HG03439 (cell line): Measurements from ENCODE around the gene ALPG.
"Not testable (repeated sequence)": the region's sequence is repeated elsewhere in the genome, so short reads cannot be mapped to it uniquely, and the experiment has no call there.

Experiments
- ATAC-seq: cut with Tn5 transposase; IDR thresholded peaks from one replicate; pipeline ENCODE4 v1.9.1; 2021; ENCODE audit warnings: mild to moderate bottlenecking, moderate library complexity; ENCODE audit not compliant: unreplicated experiment

The ALPG gene

DNA sequence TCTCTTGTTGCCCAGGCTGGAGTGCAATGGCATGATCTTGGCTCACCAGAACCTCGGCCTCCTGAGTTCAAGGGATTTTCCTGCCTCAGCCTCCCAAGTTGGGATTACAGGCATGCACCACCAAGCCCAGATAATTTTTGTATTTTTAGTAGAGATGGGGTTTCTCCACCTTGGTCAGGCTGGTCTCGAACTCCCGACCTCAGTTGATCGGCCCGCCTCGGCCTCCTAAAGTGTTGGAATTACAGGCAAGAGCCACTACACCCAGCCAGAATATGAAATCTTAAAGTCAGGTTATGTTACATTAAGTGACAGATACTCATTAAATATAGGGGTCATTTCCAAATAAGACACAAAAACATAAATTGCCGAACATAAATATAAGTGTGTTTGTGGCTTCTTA, 12.2 kb upstream of the ALPG start:
- not testable (repeated sequence) for ATAC-seq

DNA sequence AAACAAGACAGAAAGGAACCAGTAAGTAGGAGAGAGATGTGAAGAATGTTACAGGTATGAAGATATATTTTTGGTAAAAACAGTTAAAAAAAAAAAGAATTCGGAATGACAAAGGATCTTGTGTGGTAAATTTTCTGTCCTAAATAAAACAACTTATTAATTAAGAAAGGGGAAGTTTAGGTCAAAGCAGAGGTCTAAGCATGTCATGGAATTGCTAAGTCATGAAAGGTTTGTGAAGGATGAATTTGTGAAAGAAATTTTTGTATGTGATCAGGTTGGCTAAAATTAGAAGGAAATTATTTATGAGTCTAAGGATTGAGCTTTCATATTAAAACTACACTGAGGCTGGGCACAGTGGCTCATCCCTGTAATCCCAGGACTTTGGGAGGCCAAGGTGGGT, 11.1 kb upstream of the ALPG start:
- ATAC-seq = no peak

DNA sequence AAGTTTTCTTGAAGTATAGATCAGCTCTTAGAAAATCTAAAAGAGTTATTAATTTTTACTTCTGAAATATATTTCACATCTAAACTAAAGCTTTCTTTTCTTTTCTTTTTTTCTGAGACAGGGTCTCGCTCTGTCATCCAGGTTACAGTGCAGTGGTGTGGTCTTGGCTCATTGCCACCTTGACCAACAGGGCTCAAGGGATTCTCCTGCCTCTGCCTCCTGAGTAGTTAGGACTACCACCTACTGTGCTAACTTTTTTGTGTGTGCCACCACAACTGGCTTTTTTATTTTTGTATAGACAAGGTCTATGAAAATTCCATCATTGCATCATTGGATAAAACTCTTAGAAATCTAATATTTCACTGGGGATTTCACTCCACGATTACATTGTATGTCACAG, 10.0 kb upstream of the ALPG start:
- no peak for ATAC-seq

GRCh38 chr2:232398293-232399034, 8.2 kb upstream of the ALPG start:
- ATAC-seq = no peak

- ATAC-seq = no peak
These were observed 6.2 kb upstream of the ALPG start for GRCh38 chr2:232400256-232401015.

GRCh38 chr2:232402518-232402917, 4.1 kb upstream of the ALPG start:
- no peak for ATAC-seq

DNA sequence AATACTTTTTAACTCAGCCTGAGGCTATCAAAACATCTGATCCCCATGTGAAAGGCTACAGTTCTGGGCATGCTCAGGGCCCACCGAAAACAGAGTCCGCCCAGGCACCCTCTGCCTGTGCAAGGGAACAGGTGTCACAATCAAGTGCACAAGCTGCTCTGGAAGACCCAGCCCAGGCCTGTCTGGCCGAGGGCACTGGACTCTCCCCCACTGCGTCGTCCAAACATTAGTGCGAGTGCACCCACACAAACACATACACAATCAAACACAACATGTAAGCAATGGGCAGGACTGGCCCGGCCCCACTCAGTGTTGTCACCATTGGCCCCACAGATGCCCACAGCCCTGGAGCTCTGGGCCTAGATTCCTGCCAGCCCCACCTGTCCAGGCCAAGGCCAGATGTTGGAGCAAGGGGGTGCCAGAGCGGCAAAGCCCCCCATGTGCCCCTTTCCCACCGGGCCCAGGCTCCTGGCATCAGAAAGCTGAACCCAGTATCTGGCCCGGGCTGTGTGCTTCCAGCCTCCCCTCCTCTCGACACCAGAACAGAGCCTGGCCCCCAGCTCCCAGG, 617 bp upstream of the ALPG start:
- ATAC-seq = no peak

DNA sequence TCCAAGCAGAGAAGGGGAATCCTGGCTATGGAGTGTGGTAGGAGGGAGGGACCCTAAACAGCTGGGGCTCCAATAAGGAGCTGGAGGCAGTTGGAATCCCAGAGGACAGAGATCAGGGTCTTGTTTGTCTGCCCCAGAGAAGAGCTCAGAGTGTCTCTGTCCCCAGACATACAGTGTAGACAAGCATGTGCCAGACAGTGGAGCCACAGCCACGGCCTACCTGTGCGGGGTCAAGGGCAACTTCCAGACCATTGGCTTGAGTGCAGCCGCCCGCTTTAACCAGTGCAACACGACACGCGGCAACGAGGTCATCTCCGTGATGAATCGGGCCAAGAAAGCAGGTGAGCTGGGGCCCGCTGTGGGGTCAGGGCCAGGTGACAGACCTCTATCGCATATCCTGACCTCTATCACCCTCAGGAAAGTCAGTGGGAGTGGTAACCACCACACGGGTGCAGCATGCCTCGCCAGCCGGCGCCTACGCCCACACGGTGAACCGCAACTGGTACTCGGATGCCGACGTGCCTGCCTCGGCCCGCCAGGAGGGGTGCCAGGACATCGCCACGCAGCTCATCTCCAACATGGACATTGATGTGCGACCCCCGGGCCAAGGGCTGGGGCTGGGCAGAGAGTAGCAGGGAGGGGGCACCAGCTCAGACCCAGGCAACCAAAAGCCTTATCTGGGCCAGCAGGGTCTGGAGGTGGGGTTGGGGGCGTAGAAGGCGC, 945 bp downstream of the ALPG start:
- ATAC-seq = not testable (repeated sequence)

DNA sequence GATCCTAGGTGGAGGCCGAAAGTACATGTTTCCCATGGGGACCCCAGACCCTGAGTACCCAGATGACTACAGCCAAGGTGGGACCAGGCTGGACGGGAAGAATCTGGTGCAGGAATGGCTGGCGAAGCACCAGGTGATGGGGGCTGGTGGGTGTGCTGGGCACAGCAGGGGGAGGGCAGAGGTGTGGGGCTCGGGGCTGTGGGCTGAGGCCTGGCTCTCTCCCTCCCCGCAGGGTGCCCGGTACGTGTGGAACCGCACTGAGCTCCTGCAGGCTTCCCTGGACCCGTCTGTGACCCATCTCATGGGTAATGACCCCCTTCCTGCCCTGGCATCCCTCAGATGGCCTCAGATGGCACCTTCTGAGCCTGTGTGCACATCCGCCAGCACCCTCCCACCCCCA, 1.6 kb downstream of the ALPG start:
- ATAC-seq = not testable (repeated sequence)

DNA sequence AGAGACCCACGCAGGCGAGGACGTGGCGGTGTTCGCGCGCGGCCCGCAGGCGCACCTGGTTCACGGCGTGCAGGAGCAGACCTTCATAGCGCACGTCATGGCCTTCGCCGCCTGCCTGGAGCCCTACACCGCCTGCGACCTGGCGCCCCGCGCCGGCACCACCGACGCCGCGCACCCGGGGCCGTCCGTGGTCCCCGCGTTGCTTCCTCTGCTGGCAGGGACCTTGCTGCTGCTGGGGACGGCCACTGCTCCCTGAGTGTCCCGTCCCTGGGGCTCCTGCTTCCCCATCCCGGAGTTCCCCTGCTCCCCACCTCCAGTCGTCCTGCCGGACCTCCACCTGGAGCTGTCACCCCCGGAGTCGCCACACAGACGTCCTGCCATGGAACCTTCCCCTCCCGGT, 3.0 kb downstream of the ALPG start:
- not testable (repeated sequence) for ATAC-seq

GRCh38 chr2:232410238-232410900, 3.7 kb downstream of the ALPG start:
- ATAC-seq = no peak

DNA sequence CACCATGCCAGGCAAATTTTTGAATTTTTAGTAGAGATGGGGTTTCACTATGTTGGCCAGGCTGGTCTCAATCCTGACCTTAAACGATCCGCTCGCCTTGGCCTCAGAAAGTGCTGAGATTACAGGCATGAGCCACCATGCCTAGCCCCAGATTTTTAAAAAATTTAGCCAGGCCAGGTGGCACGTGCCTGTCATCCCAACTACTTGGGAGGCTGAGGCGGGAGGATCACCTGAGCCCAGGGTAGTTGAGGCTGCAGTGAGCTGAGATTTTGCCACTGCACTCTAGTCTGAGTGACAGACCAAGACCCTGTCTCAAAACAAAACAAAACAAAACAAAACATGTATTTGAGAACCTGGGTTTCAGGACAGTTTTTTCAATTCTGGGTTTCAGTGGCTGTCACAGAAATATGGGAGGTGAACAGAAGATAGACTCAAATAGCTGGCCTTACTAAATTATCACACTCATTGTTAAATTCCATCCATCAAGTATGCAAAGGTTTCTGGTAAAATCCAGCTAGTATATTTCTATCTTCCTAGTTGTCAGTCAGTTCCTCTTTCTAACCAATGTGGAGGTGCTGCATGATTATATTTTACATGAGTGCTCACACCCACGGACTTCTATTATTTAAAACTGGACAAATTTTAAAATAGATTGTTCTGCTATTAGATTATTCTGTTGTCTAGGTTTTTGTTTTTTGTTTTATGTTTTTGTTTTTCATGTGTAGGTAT, 5.4 kb downstream of the ALPG start:
- no peak for ATAC-seq

GRCh38 chr2:232412986-232413385, 6.3 kb downstream of the ALPG start:
- no peak for ATAC-seq

DNA sequence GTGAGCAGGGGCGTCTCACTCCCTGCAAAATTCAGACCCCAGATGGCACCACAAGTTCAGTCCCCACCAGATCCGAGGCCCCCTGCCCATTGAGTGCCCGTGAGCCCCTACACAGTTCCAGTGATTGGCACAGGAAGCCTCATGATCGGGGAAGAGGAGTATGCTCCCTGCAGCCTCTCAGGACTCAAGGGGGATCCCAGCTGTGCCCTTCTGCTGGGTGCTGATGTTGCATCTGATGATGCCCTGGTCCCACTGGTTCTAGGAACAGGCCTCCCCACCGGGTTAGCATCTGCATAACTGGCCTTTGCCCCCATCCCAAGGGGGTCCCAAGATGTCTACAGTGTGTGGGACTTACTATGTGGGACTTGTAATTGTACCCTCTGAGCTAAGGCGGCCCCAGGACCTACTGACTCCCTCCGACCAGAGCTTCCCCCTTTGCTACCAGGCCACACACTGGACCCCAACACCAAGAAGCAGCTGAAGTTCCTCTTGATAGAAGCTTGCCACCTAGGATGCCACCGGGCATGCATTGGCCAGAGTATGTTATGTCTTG, 8.6 kb downstream of the ALPG start:
- no peak for ATAC-seq

- ATAC-seq = no peak
These were observed 9.3 kb downstream of the ALPG start for GRCh38 chr2:232415736-232416520.

- ATAC-seq = no peak
These were observed 10.2 kb downstream of the ALPG start for GRCh38 chr2:232416521-232417470.

DNA sequence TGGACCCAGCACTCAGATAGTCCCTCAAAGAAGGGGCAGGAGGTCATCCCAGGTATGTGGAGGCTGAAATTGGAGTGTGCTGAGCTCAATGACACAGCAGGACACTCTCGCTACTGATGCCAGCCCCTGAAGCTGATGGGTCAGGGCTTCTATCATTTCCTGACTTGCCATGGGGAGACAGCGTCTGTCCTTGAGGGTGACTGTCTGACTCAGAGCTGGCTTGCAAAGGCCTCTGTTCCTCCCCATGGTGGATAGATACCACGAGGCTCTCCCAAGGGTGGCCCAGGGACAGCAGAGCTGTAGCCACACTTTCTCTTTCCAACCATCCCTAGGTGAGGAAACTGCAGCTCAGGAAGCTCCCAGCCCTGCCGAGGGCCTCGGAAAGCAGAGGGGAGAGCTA, 10.8 kb downstream of the ALPG start:
- ATAC-seq = no peak

DNA sequence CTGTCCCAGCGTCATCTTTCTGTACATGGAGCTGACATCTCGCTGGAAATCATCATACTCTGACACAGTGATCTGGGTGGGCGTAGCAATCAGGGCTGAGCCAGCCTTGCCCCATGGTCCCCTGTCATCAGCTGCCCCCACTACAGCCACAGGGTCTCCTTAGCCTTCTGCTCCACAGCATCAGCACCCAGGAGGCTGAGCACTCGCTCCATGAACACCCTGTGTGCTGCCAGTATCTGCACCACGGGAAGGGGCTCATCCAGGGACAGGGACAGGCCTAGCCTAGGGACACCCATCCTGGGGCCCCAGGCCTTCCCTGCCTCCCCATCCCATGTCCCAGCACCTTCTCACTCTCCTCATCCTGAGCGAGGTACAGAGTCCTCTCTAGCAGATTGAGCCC, 11.4 kb downstream of the ALPG start:
- no peak for ATAC-seq
